Kidney (tissue), 14 donors: ENCODE measurements around the gene LDLRAD4. TPM values are rescaled to one million over a fixed set of nuclear protein-coding genes. Genes with fewer than 3 reads are reported as not detected.

Experiments
- DNase-seq, 5 donors: peaks; one replicate each; pipeline ENCODE4 v3.0.0-alpha.2; 2013 to 2020
- FAIRE-seq: peaks from 2 replicates; lab custom pipeline; 2012; peaks lifted over from hg19 to GRCh38; lab: Jason Lieb, UNC
- H3K27ac ChIP-seq, 2 donors: one replicate each; pipeline ENCODE4 v1.7.0; 2013; ENCODE audit warnings: low read depth in 2 of 2, low read length in 2 of 2, inconsistent platforms in 1 of 2
- H3K27me3 ChIP-seq: one replicate; pipeline ENCODE4 v1.7.1; 2013; ENCODE audit warnings: low read length, inconsistent platforms; ENCODE audit not compliant: control insufficient read depth, insufficient read depth
- H3K36me3 ChIP-seq, 3 donors: one replicate each; pipeline versions ENCODE4 v1.7.0 to v1.7.1; 2013; ENCODE audit warnings: low read length in 3 of 3, control low read depth in 1 of 3, inconsistent platforms in 1 of 3; ENCODE audit not compliant: insufficient read depth in 3 of 3, control insufficient read depth in 2 of 3
- H3K4me1 ChIP-seq, 3 donors: one replicate each; pipeline versions ENCODE4 v1.7.0 to v1.7.1; 2013; ENCODE audit warnings: low read length in 3 of 3, inconsistent platforms in 1 of 3, low read depth in 1 of 3; ENCODE audit not compliant: control insufficient read depth in 2 of 3, insufficient read depth in 2 of 3
- H3K4me3 ChIP-seq, 3 donors: one replicate each; pipeline versions ENCODE4 v1.7.0 to v1.8.1; 2013; ENCODE audit warnings: low read length in 3 of 3, control low read depth in 1 of 3, inconsistent platforms in 1 of 3
- H3K9ac ChIP-seq, 3 donors: one replicate each; pipeline versions ENCODE4 v1.7.0 to v1.7.1; 2013; ENCODE audit warnings: low read length in 3 of 3, control low read depth in 1 of 3, inconsistent platforms in 1 of 3
- H3K9me3 ChIP-seq, 3 donors: one replicate each; pipeline versions ENCODE4 v1.7.0 to v1.7.1; 2013; ENCODE audit warnings: low read length in 3 of 3, control low read depth in 1 of 3, inconsistent platforms in 1 of 3; ENCODE audit not compliant: control insufficient read depth in 2 of 3, insufficient read depth in 1 of 3
- CTCF ChIP-seq: IDR thresholded peaks from 3 replicates; pipeline ENCODE4 v1.5.1; 2012; ENCODE audit warnings: mild to moderate bottlenecking, moderate library complexity, borderline replicate concordance; ENCODE audit not compliant: insufficient read depth; ENCODE audit errors: extremely low read depth
- intact Hi-C: fragments of 100-400 bp; cut with DNase I; formaldehyde crosslinking; loops from one replicate; pipeline ENCODE4 v1.11.1; 2022
- polyA plus RNA-seq: library from polyadenylated mRNA; stranded (reverse); fragments of 350-450 nt; fragmentation: Illumina TruSeq; extraction: RNeasy Lipid Tissue Mini Kit (QIAGEN cat#74804); gene quantifications from one replicate; pipeline ENCODE4 v1.2.3, GENCODE V29; 2014; ENCODE audit warnings: low read depth, low replicate concordance; ENCODE audit not compliant: insufficient read depth
- total RNA-seq: library from RNA; stranded (reverse); fragmentation: NEBNext Ultra II Directional; extraction: Animal tissue kit (Norgen Biotek cat#: 25700); gene quantifications from one replicate; pipeline ENCODE4 v1.2.1, GENCODE V29; 2021
- donor health status: control.
- donor health status: control.
- donor health status: control.
- donor health status: control.
- donor health status: control.
- donor health status: DM: yes; HTN: yes; CAD: no.
- donor health status: Normal renal cell carcinoma (clear cell type).

LDLRAD4 gene
- total and polyA plus RNA-seq, 2 donors from 2014 or later: 2.3 to 42.3 TPM

GRCh38 chr18:13362607-13363006 is 144.0 kb downstream of the LDLRAD4 start:
- no peaks in the 10 kb centered on the region for H3K27me3 ChIP-seq
- H3K9ac ChIP-seq: no peak overlapping the region
- FAIRE-seq: no peak
- H3K36me3 ChIP-seq: no peaks in the 10 kb centered on the region
- no peak overlapping the region for H3K27ac ChIP-seq
- no peaks in the 10 kb centered on the region for H3K4me1 ChIP-seq
- intact Hi-C loops: no loop called here
- DNase-seq: no peak
- no peaks in the 10 kb centered on the region for H3K9me3 ChIP-seq
- TF ChIP-seq CTCF: no peak
- no peak overlapping the region for H3K4me3 ChIP-seq

GRCh38 chr18:13363359-13363758 is 144.8 kb downstream of the LDLRAD4 start:
- intact Hi-C loops: no loop called here
- no peak overlapping the region for H3K9ac ChIP-seq
- no peak overlapping the region for H3K4me3 ChIP-seq
- DNase-seq (no peak), FAIRE-seq (no peak)
- no peak for TF ChIP-seq CTCF
- no peak overlapping the region for H3K27ac ChIP-seq
- no peaks in the 10 kb centered on the region for H3K36me3 ChIP-seq
- no peaks in the 10 kb centered on the region for H3K9me3 ChIP-seq
- H3K27me3 ChIP-seq: no peaks in the 10 kb centered on the region
- H3K4me1 ChIP-seq: no peaks in the 10 kb centered on the region

- no peak overlapping the region for H3K4me3 ChIP-seq
- H3K27ac ChIP-seq: no peak overlapping the region
- TF ChIP-seq CTCF: no peak
- no peaks in the 10 kb centered on the region for H3K36me3 ChIP-seq
- DNase-seq (no peak), FAIRE-seq (no peak)
- no peaks in the 10 kb centered on the region for H3K27me3 ChIP-seq
- no peaks in the 10 kb centered on the region for H3K9me3 ChIP-seq
- intact Hi-C loops: no loop called here
- no peak overlapping the region for H3K9ac ChIP-seq
- no peaks in the 10 kb centered on the region for H3K4me1 ChIP-seq
These were observed 146.2 kb downstream of the LDLRAD4 start for GRCh38 chr18:13364721-13365205.

GRCh38 chr18:13366131-13366530 is 147.6 kb downstream of the LDLRAD4 start:
- no peak for FAIRE-seq
- TF ChIP-seq CTCF: no peak
- intact Hi-C loops: no loop called here
- no peak overlapping the region for H3K27ac ChIP-seq
- no peaks in the 10 kb centered on the region for H3K9me3 ChIP-seq
- H3K9ac ChIP-seq: no peak overlapping the region
- no peak for DNase-seq
- no peaks in the 10 kb centered on the region for H3K27me3 ChIP-seq
- no peak overlapping the region for H3K4me3 ChIP-seq
- H3K4me1 ChIP-seq: no peaks in the 10 kb centered on the region
- H3K36me3 ChIP-seq: no peaks in the 10 kb centered on the region
